SW 1271 (cell line): ENCODE data around the gene RNF224.

Experiments used
- DNase-seq, 2 experiments: peaks; one replicate each; lab custom pipeline; 2025; lab: John Stamatoyannopoulos, UW

Gene RNF224

DNA sequence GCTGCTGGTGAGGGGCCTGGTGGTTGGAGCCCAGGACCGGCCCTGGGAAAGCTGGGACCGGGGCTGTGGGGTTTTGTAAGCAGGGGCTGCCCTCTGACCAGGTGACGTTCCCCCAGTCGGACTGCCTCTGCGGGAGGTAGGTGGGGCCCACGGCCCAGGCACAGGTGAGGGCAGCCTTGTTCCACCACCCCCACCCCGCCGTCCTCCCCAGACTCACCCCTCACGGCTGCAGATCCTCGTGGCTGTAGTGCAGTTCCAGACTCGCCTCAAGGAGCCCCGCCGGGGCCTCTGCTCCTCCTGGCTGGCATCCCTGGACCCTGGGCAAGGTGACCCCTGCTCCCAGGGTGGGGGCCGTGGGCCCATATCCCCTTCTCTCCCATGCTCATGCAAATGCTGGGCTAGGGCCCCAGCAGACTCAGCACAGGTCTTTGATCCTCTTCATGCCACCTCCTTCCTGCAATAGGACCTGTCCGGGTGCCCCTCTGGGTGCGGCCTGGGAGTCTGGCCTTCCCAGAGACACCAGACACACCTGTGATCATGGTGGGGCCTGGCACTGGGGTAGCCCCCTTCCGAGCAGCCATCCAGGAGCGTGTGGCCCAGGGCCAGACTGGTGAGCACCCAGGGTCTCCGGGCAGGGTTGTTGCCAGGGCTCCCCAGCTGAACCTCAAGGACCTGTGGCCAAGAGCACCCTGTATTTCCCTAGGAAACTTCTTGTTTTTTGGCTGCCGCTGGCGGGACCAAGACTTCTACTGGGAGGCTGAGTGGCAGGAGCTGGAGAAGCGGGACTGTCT is 11.9 kb upstream of the RNF224 start:
- DNase-seq = no peak

DNA sequence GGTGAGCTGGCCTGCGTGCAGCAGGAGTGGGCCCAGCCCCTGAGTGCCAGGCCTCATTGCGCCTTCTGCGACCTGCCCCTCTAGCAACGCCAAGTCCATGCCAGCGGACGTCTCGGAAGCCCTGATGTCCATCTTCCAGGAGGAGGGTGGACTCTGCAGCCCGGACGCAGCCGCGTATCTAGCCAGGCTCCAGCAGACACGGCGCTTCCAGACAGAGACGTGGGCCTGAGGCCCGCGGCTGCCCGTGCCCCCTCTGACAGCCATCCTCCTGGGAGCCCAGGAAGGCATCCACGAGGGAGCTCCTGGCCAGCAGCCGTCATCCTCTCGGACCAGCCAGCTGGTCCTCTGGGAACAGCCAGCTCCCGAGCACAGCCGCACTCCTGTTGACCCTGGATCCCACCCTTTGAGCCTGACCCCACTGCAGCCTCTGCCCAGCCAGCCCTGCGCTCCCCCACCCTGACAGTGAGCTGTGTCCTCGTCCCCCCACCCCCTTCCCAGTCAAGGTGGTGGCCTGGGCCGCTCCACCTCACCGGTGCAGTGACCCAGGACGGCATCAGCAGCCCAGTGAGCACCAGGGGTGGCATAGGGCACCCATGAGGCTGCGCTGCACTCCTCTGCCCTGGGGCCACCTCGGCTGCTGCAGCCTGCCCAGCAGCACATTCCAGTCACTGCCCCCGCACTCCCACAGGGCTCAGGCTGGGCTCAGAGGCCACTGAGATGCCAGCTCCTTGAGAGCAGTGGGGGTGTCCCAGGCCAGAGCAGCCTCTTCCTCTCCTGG is 10.9 kb upstream of the RNF224 start:
- DNase-seq = no peak

DNA sequence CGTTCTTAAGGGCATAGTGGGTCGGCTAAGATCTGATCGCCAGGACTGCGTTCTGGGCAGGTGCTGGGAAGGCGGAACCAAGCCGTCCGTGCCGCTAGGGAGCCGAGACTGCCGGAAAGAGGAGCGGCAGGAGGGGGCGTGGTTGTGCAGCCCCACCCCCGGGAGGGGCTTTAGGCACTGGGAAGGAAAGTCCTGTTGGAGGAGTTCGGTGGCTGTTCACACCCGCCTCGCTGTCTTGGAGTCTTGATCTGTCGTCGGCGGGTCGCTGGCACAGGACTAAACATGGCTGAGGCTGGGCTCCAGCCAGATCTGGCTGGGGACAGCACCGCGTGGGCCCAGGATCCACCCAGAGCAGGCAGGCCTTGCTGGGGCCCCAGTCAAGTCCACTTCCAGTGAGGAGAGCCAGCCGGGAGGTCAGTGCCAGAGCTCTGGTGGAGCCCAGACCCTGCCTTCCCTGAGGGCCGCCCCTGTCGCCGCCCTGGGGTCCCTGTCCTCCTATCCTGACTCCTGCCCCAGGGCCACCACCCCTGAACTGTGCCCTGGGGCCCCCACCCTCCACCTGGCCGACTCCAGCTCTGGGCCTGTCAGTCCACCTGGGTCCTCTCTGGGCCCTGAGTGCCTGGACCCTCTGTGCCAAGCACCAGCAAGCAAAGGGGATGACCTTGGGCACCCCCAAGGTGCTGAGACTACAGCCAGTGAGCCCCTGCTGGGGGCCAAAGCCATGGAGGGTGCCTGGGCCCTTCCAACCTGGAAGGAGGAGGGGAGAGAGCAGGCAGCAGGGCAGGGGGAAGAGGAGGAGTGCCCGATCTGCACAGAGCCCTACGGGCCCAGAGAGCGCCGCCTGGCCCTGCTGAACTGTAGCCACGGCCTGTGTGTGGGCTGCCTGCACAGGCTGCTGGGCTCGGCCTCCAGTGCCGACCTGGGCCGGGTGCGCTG is 9.8 kb upstream of the RNF224 start:
- peak; percentile 85 to 89 for DNase-seq

DNA sequence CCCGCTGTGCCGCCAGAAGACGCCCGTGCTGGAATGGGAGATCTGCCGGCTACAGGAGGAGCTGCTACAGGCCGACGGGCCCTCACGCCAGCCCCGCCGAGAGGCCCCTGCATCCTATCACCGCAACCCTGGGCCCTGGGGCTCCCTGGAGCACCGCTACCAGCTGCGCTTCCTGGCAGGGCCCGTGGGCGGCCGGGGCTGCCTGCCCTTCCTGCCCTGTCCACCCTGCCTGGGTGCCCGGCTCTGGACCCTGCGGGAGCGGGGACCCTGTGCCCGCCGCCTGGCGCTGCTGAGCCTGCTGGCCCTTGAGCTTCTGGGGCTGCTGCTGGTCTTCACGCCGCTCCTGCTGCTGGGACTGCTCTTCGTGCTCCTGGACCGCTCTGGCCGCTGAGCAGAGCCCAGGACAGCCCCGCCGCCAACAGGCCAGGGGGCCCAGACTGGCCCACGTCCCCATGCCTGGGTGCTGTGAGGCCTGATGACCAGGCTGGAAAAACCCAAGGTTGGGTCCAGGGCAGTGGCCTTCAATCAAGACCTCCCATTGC is 9.0 kb upstream of the RNF224 start:
- no peak for DNase-seq

DNA sequence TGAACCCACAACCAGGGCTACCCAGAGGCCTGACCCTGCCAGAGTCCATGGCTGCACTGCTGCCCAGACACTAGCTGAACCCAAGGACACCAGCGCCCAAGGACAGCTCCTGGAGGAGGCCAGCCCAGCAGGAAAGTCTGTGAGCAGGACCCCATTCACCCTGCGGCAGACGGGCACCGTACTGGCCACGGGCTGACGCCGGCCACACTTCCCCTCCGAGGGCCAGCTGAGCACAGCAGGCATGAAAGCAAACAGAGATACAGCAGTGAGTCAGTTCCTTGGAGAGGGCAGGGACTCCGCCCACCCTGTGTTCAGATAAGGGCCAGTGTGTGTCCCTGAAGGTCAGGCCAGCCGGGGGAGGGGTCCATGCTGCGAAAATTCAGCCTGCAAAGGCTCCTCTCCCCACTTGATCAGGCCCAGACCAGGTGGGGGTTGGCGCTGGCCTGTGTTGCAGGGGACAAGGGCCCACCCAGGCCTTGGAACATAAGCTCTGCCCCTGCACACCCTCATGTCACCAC is 8.5 kb upstream of the RNF224 start:
- peak; percentile 59 to 82 for DNase-seq

DNA sequence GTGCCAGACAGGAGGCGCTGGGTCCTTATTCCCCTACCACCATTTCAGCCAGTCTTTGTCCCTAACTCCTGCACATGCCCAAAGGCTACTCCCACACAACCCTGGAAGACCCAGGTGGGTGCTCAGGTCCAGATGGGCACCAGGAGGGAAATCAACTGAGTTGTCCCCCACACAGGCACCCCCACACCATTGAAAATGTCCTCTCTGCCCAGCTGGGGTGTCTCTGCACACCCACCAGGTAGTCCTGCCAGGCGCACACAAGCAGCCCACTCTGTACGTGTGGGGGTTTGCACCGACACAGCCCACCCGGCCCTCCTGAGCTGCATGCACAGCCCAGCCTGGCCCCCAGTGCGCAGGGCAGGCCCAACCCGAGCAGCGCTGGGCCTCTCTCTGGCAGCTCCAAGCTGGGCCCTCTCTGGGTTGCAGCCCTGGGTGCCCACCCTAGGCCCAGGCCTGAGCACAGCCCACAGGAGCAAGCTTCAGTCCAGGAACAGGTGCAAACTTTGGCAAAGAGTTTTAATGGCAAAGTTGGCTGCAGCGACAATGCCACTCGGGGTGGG is 7.5 kb upstream of the RNF224 start:
- DNase-seq = no peak

DNA sequence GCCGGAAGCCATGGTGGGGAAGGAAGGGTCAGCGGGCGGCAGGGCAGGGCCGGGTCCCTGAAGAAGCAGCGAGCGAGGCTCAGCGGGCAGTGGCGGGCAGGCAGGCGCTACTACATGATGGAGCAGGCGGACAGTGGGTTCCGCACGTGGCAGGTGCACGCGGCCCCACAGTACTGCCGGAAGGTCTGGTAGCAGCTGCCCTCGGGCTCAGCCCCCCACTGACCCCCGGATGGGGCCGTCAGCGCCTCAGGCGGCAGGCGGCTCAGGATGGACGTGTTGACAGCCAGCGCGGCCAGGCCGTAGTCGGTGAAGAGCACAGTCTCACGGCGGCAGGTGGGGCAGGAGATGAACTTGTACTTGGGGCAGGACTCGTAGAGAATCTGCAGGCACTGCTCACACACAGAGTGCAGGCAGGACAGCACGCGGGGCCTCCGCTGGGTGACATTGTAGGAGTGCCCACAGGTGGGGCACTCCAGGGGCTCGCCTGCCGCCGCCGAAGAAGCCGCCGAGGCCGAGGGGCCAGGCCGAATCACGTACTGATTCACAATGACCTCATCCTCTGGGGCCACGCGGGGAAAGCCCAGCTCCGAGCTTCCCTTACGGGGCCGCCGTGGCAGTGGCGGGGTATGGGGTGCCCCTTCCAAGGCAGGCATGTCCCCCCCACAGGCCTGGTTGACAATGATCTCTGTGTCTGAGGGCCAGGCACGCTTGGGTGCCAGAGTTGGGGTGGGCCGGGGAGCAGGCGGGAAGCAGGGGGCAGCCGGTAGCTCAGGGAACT is 6.8 kb upstream of the RNF224 start:
- no peak for DNase-seq

DNA sequence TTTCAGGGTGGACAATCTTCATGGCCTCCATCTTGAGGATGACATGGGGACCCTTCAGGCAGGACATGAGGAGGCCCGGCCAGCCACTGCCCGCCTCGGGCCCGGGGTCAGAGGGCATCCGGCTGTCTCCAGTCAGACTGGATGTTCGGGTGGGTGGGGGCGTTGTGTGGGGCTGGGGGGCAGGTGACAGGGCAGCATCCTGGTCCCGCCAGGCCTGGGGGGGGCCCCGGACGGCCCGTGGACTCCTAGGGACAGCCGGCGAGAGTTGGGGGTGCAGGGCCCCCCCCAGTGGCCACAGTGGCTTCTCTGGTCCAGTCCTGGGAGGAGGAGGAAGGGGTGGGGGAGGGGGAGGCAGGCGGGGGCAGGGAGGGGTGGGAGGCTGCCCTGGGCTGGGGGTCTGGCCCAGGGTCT is 6.2 kb upstream of the RNF224 start:
- no peak for DNase-seq

DNA sequence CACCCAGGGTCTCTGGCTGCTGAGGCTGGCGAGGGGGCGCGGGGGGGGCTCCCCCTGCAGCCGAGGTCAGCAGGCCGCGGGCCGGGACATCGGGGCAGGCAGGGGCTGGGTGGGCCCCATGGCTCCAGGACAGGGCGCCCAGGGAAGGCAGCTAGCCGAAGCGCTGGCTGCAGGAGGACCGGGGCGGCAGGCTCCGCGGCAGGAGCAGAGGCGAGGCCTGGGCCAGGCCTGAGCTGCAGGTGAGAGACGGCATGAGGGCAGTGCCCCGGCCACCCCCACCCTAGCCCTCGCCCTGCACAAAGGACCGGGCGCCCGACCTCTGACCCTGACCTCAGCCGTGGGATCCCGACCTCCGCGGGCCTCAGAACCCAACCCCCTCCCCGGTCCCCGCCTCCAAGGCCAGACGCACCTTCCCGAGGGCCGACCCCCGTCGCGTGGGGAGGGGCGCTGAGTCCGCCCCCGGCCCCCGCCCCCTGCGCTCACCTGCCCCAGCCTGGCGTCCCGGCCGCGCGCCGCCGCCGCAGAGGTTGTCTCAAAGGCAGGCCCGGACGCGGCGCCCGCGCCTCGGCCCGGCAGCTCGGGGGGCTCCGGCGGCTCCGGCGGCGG is 5.7 kb upstream of the RNF224 start:
- no peak for DNase-seq

DNA sequence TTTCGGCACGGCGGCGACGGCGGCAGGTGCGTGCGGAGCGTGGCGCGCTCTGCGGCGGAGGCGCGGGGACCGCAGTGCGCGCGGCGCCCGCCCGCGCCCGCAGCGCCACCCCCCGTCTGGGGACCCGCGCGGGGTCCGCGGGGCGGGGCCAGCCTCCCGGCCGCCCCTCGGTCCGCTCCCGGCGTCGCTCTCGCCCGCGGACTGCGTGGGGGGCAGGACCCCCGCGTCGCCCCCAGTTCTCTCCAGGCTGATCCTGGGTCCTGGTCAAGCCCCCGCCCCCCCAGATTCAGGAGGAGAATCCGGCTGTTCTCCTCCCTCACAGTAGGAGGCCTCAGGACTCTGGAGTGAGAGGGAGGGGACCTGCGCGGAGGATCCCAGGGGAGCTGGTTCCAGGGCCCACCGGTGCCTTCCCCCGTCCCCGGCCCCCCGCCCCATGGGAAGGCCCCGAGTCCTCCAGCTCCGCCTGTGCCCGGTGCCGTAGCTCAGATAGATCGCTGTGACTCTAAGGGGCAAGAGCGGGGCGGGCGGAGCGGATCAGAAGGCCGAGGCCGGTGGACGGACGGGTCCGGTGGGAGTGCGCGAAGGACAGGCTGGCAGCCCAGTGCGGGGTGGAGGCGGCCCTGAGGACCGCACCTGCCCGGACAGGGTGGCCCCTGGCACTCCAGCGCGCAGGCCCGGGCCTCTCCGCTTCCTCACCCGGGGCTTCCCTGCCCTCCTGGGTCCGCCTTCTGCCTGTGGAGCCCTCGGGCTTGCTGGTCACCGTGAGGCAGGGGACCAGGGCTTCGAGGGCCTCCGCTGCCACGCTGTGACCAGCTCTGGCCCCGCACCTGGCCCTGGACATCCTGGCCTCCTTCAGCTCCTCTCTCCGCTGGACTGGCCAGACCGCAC is 4.9 kb upstream of the RNF224 start, which contains the start of gene RNF208:
Gene RNF208, minus strand, starts transcription at position 51 of the 888 bp plus-strand sequence. CDS start 1,028 bp downstream, outside the sequence.
- DNase-seq = no peak

DNA sequence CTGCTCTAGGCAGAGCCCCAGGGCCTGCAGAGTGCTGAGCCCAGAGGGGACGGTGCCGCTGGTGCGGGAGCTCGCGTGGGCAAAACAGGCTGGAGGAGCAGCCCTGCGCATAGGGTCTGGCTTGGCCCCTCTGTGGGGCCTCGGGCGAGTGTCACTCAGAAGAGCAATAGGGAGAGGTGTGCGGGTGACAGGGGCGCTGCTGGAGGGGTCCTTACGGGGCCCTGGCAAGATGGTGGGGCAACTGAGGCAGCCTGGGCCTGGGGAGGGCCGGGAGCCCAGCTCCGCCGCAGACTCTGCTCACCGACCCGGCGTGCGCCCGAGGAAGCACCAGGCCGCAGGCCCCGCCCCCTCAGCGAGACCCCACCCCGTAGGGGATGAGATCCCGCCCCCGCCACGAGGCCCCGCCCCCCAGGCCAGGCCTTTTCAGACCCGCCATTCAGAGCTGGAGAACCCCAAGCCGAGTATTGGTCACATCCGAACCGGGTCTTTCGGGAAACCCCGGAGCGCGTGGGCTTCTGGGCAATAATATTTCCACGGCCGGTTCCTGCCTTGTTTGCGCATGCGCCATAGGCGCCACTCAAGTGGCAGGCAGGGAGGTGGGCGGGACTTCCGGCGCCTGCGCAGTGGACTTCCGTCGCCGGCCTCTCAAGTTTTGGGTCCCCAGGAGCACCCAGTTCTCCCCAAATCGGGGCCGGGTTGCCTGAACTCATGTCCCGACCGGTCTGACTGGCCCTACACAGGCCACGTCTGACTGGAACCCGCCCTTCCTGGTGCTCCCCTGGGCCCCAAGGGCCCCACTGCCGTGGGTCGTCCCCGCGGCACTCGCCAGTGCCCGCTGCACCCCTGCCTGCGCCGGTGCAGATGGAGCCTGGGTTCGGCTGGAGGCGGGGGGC is 4.0 kb upstream of the RNF224 start:
- DNase-seq = peak; percentile 95 to 97

DNA sequence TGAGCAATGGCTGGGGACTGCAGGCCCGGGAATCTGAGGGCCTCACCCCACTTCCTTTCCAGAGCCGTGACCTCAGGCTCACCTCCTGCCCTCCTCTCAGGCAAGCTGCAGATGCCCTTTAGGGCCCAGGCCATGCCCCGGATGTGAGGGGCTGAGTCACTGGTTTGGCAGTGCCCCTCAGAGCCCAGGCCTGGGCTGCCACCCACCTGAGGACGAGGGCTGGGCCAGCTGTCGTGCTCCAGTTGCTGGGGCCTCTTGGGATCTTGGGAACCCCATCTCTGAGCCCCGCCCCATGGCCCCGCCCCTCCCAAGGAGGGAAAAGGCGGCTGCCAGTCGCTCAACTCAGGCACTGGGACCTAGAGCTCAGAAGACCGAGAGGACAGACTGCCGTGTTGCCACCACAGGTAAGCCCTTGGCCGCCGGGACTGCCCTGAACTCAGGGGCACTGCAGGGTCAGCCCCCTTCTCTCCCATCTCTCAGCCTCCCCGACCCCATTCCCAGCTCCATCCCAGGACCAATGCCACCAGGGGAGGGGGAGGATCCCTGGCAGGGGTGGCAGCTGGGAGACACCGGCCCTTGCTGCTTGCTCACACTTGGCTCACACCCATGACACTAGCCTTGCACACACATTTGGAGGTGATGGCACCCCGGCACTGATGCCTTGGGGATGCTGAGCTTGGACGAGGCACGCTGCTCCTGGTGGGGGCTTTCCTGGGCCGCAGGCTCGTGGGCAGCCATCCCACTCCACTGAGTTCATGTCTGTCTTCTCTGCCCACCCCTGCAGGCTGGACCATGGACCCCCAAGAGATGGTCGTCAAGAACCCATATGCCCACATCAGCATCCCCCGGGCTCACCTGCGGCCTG is 2.2 kb upstream of the RNF224 start, which contains the start of gene CYSRT1:
Gene CYSRT1, plus strand, starts transcription at position 345 of the 865 bp plus-strand sequence. Its CDS starts 448 bp downstream, at position 793.
- DNase-seq = no peak

DNA sequence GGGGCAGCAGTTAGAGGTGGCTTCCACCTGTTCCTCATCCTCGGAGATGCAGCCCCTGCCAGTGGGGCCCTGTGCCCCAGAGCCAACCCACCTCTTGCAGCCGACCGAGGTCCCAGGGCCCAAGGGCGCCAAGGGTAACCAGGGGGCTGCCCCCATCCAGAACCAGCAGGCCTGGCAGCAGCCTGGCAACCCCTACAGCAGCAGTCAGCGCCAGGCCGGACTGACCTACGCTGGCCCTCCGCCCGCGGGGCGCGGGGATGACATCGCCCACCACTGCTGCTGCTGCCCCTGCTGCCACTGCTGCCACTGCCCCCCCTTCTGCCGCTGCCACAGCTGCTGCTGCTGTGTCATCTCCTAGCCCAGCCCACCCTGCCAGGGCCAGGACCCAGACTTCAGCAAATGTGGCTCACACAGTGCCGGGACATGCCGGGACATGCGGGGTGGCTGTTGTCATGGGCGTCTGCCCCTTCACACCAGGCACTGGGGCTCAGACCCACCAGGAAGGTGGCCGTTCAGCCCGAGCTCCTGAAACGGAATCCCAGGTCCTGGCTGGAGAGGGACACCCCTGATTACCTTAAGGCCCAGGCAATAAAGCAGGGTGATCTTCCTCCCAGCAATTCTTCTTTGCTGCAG is 1.5 kb upstream of the RNF224 start:
- DNase-seq = no peak

DNA sequence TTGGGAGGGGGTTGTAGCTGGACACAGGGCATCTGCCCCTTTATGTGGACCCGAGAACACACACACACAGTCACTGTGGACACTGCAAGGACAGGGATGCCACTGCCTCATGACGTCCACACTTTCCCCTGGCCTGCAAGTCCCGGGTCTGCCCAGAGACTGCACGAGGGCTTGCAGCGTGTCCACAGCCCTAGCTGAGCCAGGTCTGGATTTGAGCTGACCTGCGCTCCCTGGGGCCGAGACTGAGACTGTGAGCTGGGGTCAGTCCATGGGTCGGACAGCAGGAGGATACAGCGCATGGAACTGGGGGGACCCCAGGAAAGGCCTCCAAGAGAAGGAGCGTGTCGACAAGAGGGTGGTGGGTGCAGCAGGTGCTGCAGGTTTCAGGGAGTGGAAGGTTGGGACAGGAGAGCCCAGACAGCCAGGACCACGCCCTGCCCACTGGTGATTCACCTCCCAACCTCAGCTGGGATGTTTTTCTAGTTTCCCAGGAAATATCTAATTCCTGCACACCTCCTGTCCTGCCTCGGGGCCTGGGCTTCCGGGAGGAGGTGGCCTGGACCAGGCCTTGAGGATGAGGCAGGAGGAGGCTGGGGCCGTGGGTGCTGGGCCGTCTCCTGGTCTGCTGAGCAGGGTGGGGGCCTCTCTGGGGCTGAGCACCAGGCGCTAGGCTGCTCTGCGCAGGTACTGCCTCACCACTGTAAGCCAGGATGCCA is 806 bp upstream of the RNF224 start:
- peak in 1 of 2 experiments; percentile 27 for DNase-seq

DNA sequence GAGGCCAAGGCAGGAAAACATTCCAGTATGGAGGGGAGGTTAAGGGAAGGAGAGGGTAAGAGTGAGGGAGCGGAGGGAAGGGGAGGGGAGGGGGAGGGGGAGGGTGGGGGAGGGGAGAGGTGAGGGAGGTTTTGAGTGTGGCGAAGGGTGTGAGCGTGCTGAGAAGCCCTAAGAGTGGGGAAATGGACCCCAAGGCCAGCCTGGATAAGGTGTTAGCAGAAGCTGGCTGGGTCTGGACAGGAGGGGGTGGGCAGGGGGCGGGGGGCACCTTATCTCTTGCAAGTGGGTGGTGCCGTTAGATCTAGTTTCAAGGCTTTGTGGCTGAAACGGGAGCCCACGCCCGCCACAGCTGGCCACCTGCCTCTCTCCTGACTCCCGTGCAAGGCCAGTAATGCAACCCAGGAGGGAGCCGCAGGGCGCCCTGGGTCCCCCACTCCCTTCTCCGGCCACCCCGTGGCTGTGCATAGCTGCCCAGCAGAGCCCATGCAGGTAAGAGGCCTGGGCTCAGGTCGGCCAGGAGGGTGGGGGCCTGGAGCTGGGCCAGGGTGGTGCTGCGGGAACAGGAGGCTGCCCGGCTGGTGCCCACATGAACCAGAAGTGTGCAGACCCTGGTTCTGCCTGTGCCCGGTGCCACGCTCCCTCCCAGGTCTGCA is 677 bp downstream of the RNF224 start:
- no peak for DNase-seq
